Measurements from ENCODE around the gene CFAP161. TPM values are rescaled to one million over a fixed set of nuclear protein-coding genes. Genes with fewer than 3 reads are reported as not detected.

The CFAP161 gene
- total RNA-seq, 4 donors from 2014 or later, result 0.40 to 0.57 TPM; not detected in 2

DNA sequence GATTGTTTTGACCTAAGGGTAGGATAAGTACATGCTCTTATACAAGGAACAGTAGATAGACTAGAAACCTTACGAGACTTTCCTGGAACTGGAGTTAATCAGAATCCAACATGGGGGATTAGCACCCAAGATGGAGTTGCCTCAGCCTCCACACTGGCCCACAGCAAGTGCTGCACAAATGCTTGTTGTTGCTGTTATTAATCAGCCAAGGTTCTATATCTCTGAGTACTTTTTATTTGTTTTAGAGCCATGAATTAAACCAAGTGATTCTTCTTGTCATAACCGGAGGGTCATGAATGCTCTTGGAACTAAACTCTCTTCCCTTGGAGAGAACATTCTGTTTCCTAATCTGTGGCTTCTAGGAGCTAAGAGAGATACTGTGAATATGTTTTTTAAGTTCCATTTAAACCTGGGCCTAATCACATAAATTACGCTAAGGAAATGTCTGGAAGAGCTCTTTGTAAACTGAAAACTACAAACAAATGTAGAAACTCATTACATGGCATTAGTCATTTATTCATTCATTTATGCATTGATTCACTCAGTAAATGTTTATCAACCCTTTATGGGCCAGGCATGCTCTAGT lies 56.9 kb downstream of the CFAP161 start:
- Histone ChIP-seq H3K27me3 (peaks cover 18% of the 10 kb centered on the region), H3K4me3 (no peak overlapping the region), H3K36me3 (no peaks in the 10 kb centered on the region), H3K27ac (peak overlapping the region; percentile 60 to 75 (median 72)), H3K4me1 (peaks cover 0 to 15% (median 0%) of the 10 kb centered on the region in 3 donors), H3K9me3 (no peaks in the 10 kb centered on the region)
- WGBS, 2 donors (ENCODE audit: low coverage in 1 of 2), result 61 to 74% methylated on average over 2 to 3 of the region's 3 CpGs
- ATAC-seq, result no peak
- TF ChIP-seq EP300 (IDR thresholded peaks at IDR 0.05) (no peak), POLR2AphosphoS5 (IDR thresholded peaks at IDR 0.05) (peak; percentile 47)

DNA sequence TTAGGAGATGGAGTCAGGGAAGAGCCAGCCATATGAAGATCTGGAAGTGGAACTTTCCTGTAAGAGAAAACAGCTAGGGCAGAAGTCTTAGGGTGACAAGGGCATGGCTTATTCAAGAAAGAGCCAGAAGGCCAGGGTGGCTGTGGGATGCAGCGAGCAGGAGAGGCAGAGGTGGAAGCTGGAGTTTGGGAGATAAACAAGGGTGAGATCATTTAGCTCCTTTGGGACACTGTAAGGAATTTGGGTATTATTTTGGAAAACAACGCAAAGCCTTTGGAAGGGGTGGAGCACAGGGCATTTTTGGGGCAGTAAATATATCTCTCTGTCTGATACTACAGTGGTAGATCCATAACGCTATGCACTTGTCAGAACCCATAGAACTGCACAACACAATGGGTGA lies 57.6 kb downstream of the CFAP161 start:
- H3K27me3 ChIP-seq, result peaks cover 15% of the 10 kb centered on the region
- no peaks in the 10 kb centered on the region for H3K36me3 ChIP-seq
- no peak overlapping the region for H3K4me3 ChIP-seq
- H3K27ac ChIP-seq, result peak overlapping the region in 3 of 4 donors; percentile 30 to 73 (median 70)
- peaks cover 0 to 19% (median 0%) of the 10 kb centered on the region in 3 donors for H3K4me1 ChIP-seq
- WGBS, 2 donors (ENCODE audit: low coverage in 1 of 2), result 81 to 95% methylated on average over 2 to 3 of the region's 3 CpGs
- H3K9me3 ChIP-seq, result no peaks in the 10 kb centered on the region
- TF ChIP-seq, protein P1, sequence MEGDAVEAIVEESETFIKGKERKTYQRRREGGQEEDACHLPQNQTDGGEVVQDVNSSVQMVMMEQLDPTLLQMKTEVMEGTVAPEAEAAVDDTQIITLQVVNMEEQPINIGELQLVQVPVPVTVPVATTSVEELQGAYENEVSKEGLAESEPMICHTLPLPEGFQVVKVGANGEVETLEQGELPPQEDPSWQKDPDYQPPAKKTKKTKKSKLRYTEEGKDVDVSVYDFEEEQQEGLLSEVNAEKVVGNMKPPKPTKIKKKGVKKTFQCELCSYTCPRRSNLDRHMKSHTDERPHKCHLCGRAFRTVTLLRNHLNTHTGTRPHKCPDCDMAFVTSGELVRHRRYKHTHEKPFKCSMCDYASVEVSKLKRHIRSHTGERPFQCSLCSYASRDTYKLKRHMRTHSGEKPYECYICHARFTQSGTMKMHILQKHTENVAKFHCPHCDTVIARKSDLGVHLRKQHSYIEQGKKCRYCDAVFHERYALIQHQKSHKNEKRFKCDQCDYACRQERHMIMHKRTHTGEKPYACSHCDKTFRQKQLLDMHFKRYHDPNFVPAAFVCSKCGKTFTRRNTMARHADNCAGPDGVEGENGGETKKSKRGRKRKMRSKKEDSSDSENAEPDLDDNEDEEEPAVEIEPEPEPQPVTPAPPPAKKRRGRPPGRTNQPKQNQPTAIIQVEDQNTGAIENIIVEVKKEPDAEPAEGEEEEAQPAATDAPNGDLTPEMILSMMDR (IDR thresholded peaks at IDR 0.05), result no peak
- TF ChIP-seq POLR2A (IDR thresholded peaks at IDR 0.05) (no peak), POLR2AphosphoS5 (IDR thresholded peaks at IDR 0.05) (no peak), EP300 (IDR thresholded peaks at IDR 0.05) (no peak)
- no peak for ATAC-seq

DNA sequence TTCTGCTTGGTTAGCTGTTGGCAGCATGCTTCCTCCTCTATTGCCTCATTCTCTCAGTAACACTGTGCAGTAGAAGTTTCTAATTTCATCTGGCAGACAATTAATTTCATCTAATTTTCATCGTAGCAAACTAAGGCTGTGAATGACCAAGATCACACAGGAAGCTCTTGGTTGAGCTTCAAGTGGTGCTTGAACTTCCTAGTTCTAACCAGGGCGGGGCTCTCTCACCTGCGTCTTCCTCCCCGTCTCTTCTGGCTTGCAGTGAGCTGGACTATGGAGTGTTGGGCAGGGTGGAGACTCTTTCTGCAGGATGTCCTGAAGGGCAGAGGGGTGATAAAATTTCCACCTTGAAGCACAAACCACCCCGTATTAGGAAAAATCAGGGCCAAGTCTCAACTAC lies 60.7 kb downstream of the CFAP161 start:
- Histone ChIP-seq H3K27me3 (peaks cover 14% of the 10 kb centered on the region), H3K36me3 (no peaks in the 10 kb centered on the region), H3K4me1 (peaks cover 0 to 19% (median 0%) of the 10 kb centered on the region in 3 donors), H3K4me3 (no peak overlapping the region), H3K27ac (peak overlapping the region in 1 of 4 donors; percentile 53), H3K9me3 (no peaks in the 10 kb centered on the region)
- TF ChIP-seq POLR2A (IDR thresholded peaks at IDR 0.05) (no peak), EP300 (IDR thresholded peaks at IDR 0.05) (no peak), POLR2AphosphoS5 (IDR thresholded peaks at IDR 0.05) (no peak)
- TF ChIP-seq, protein P1 (IDR thresholded peaks at IDR 0.05), result no peak
- ATAC-seq, result no peak
- 58% methylated on average over 2 of the region's 5 CpGs; no CpG with 5 or more reads in 1 of the 2 donors for WGBS, 2 donors (ENCODE audit: low coverage in 1 of 2)

DNA sequence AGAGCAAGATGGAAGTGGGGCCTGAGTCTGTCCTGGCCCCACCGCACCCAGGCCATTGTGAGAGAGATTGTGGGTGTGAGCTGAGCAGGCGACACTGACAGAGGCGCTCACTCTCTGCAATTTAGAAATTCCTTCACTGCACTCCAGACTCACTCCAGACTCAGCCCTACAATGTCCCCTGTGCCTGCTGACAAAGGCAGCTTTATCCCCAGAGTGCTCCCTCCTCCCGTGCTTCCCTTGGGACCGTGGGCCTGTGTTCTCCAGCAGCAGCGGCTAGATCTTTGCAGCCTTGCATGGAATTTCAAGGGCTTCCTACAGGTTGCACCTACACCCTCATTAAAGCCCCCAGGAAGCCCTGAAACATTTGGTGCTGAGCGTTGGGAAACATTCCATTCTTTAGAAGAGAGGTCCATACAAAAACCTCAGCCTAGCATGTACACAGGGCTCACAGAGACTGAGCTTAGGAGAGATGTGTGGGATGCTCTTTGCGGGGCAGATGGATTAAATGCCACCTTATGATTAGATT lies 61.3 kb downstream of the CFAP161 start:
- Histone ChIP-seq H3K4me1 (peaks cover 0 to 19% (median 0%) of the 10 kb centered on the region in 3 donors), H3K9me3 (no peaks in the 10 kb centered on the region), H3K27ac (peak overlapping the region in 1 of 4 donors; percentile 53), H3K36me3 (no peaks in the 10 kb centered on the region), H3K4me3 (no peak overlapping the region), H3K27me3 (peaks cover 14% of the 10 kb centered on the region)
- 47 to 65% methylated on average over 3 to 4 of the region's 8 CpGs for WGBS, 2 donors (ENCODE audit: low coverage in 1 of 2)
- ATAC-seq, result no peak
- TF ChIP-seq POLR2AphosphoS5 (IDR thresholded peaks at IDR 0.05) (no peak), POLR2A (IDR thresholded peaks at IDR 0.05) (no peak), EP300 (IDR thresholded peaks at IDR 0.05) (no peak)
- TF ChIP-seq, protein P1 (IDR thresholded peaks at IDR 0.05), result no peak

DNA sequence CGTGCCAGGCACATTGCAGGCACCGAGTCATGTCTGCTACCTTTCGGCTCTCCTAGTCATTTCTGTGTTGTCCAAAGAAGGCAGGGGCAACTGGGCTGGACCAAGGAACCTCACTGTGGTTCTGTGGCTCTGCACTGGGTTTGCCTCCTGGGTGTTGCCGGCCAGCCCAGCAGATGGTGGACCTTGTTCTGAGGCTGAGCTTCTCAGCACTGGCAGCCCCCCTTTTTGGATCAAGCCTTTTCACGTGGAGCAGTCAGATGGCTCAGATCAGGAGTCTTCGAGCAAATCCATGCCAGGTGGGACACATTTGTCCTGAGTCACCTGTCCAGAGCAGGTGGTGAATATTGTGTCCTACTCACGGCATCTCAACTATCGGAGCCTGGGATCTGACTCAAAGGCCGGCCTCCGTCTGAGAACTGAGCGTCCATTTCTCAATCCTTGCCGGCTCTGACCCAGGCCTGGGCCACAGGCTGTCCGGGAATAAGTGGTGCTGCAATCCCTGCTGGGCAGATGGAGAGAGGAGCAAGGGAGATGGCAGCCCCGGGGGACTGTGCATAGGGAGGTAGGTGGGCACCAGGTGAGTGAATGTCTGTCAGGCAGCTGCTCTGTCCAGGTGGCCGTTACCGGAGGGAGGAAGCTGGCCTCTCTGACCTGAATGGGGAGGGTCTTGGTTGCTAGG lies 62.6 kb downstream of the CFAP161 start, which contains the start of gene IL16:
TSS of gene IL16 (plus strand) at position 304 of the 679 bp plus-strand sequence. CDS start 28,521 bp downstream, outside the sequence.
- peaks cover 14% of the 10 kb centered on the region for H3K27me3 ChIP-seq
- H3K9me3 ChIP-seq, result no peaks in the 10 kb centered on the region
- TF ChIP-seq POLR2AphosphoS5 (IDR thresholded peaks at IDR 0.05) (no peak), EP300 (IDR thresholded peaks at IDR 0.05) (no peak), POLR2A (IDR thresholded peaks at IDR 0.05) (no peak)
- TF ChIP-seq, protein P1 (IDR thresholded peaks at IDR 0.05), result no peak
- H3K36me3 ChIP-seq, result no peaks in the 10 kb centered on the region
- ATAC-seq, result no peak
- peak within 1 kb of the TSS in 2 of 4 donors; percentile 12 to 17 for H3K27ac ChIP-seq
- peaks cover 0 to 19% (median 0%) of the 10 kb centered on the region in 3 donors for H3K4me1 ChIP-seq
- no peak within 1 kb of the TSS for H3K4me3 ChIP-seq
- 66 to 90% methylated on average over 3 to 4 of the region's 16 CpGs for WGBS, 2 donors (ENCODE audit: low coverage in 1 of 2)

All from gastroesophageal sphincter (tissue), 4 donors.